Right cardiac atrium (tissue), 5 donors: ENCODE measurements around the gene SCNM1. TPM values are rescaled to one million over a fixed set of nuclear protein-coding genes. Genes with fewer than 3 reads are reported as not detected.
"Not testable (repeated sequence)": the region's sequence is repeated elsewhere in the genome, so short reads cannot be mapped to it uniquely, and the experiment has no call there.

Experiments used
- ATAC-seq, 2 donors: fragments of 200-7000 bp; cut with Tn5 transposase; one replicate each; pipeline versions ENCODE4 v1.8.0 to v1.9.1; 2020; ENCODE audit warnings: moderate library complexity in 2 of 2, mild to moderate bottlenecking in 1 of 2
- DNase-seq, 3 donors: peaks; one replicate each; pipeline ENCODE4 v3.0.0-alpha.2; 2020
- H3K27ac ChIP-seq: one replicate; pipeline ENCODE4 v1.5.1; 2013; ENCODE audit warnings: mild to moderate bottlenecking, low read length, control low read depth, moderate library complexity
- H3K27me3 ChIP-seq: one replicate; pipeline ENCODE4 v1.6.1; 2013; ENCODE audit not compliant: control insufficient read depth, insufficient read depth
- H3K4me1 ChIP-seq: one replicate; pipeline ENCODE4 v1.6.1; 2013; ENCODE audit warnings: low read length; ENCODE audit not compliant: control insufficient read depth, insufficient read depth
- H3K4me3 ChIP-seq: one replicate; pipeline ENCODE4 v1.5.1; 2013; ENCODE audit warnings: low read length, control low read depth
- H3K9me3 ChIP-seq: one replicate; pipeline ENCODE4 v1.6.1; 2013; ENCODE audit warnings: low read length; ENCODE audit not compliant: control insufficient read depth
- WGBS: extraction: QIAGEN DNeasy Blood & Tissue Kit; methylation state at CpG from one replicate; pipeline ENCODE4 v1.1.7; 2013; 5-methylcytosine and 5-hydroxymethylcytosine counted together
- intact Hi-C, 4 donors: fragments of 100-400 bp; cut with DNase I; formaldehyde crosslinking; loops; one replicate each; pipeline versions ENCODE4 v1.11.0 to v1.14.0; 2022 to 2023
- polyA plus RNA-seq: library from polyadenylated mRNA; stranded (reverse); fragments of 200-250 nt; gene quantifications from one replicate; pipeline ENCODE4 v1.2.3, GENCODE V29; 2013
- total RNA-seq, 4 donors: library from RNA; stranded (reverse); fragmentation: NEBNext Ultra II Directional; extraction: Animal tissue kit (Norgen Biotek cat#: 25700); gene quantifications; one replicate each; pipeline ENCODE4 v1.2.1, GENCODE V29; 2021
- donor health status: healthy with polysubstance abuse.
- donor health status: DM: no; HTN: yes; CAD: no.
- donor health status: DM: no; HTN: no; CAD: no.
- donor health status: DM: no; HTN: yes; CAD: no; lungs with severe emphysema.
- donor health status: DM: yes; HTN: yes; CAD: no.

SCNM1 gene
- total and polyA plus RNA-seq, 5 donors, result 18.3 to 25.6 (median 23.7) TPM

DNA sequence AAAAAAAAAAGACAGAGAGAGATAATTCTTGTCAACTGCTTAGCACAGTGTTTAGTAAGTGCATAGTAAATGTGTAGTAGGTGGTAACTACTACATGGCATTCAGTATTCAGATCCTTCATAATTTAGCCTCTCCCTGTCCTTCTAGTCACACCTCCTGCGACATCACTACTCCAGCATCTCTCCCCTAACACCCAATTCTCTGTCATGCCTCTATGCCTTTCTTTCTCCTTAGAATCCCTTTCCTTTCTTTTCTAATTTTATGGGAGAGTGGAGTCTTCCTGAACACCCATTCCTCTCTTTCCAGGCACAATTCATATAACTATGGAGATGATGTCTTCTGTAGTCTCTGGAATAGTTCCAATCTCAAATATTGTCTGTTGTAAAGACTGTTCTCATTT, 27.9 kb downstream of the SCNM1 start:
- no peaks in the 10 kb centered on the region for H3K4me1 ChIP-seq
- 88% methylated on average over 1 of the region's 1 CpG for WGBS
- intact Hi-C loops, result no loop called here
- H3K27ac ChIP-seq, result no peak overlapping the region
- H3K4me3 ChIP-seq, result no peak overlapping the region
- H3K9me3 ChIP-seq, result no peaks in the 10 kb centered on the region
- no peaks in the 10 kb centered on the region for H3K27me3 ChIP-seq
- no peak for ATAC-seq
- no peak for DNase-seq

DNA sequence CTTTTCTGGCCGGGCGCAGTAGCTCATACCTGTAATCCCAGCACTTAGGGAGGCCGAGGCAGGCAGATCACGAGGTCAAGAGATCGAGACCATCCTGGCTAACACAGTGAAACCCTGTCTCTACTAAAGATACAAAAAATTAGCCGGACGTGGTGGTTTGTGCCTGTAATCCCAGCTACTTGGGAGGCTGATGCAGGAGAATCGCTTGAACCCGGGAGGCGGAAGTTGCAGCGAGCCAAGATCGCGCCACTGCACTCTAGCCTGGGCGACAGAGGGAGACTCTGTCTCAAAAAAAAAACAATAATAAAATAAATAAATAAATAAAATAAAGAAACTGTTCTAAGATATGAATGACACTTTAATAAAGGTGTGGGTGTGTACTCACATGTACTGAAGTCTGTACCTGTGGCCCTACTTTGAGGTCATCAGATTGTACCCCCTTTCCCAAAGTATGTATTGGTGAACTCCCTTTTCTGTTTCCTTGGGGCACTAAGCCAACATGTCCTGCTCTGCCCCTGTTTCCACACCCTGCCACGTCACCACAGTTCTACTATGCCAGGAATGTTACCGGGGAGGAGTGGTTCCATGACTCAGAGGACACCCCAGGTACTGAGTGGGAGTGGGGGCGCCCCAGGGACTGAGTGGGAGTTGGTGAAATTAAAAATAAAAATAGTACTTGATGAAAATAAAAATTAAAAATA, 29.1 kb downstream of the SCNM1 start:
- not testable (repeated sequence) for H3K9me3 ChIP-seq, H3K27ac ChIP-seq, H3K4me3 ChIP-seq, H3K27me3 ChIP-seq, H3K4me1 ChIP-seq
- intact Hi-C loops, result loop anchor here in 2 of 4 donors (5.0 kb wide), 1 partner anchor 57 kb away; the partner anchor contains the start of gene PSMD4 (in 2 of the 2)
- WGBS, result 70% methylated on average over 17 of the region's 17 CpGs
- DNase-seq (peak in 2 of 3 donors; percentile 68 to 69), ATAC-seq (peak in 1 of 2 donors; percentile 48)

GRCh38 chr1:151196292-151196800, 30.4 kb downstream of the SCNM1 start:
- no peaks in the 10 kb centered on the region for H3K9me3 ChIP-seq
- no peaks in the 10 kb centered on the region for H3K27me3 ChIP-seq
- H3K4me1 ChIP-seq, result no peaks in the 10 kb centered on the region
- DNase-seq, result peak; percentile 39 to 62 (median 61)
- H3K4me3 ChIP-seq, result no peak overlapping the region
- intact Hi-C loops, result loop anchor here in 3 of 4 donors (2.0 to 5.0 kb wide), 2 partner anchors 54 to 56 kb away; partner anchors contain the start of gene PSMD4 (in 2 of the 3)
- peak; percentile 7 to 9 for ATAC-seq
- WGBS, result 43% methylated on average over 14 of the region's 14 CpGs
- H3K27ac ChIP-seq, result peak overlapping the region; percentile 33

GRCh38 chr1:151197863-151198253, 31.9 kb downstream of the SCNM1 start:
- no peaks in the 10 kb centered on the region for H3K9me3 ChIP-seq
- intact Hi-C loops, result loop anchor here in 3 of 4 donors (2.0 to 5.0 kb wide), 2 partner anchors 53 to 54 kb away; partner anchors contain the start of gene PSMD4 (in 2 of the 3)
- peak overlapping the region; percentile 45 for H3K4me3 ChIP-seq
- 7% methylated on average over 10 of the region's 10 CpGs for whole genome bisulfite sequencing
- no peak for DNase-seq
- no peak for ATAC-seq
- H3K27ac ChIP-seq, result peak overlapping the region; percentile 28
- H3K27me3 ChIP-seq, result no peaks in the 10 kb centered on the region
- no peaks in the 10 kb centered on the region for H3K4me1 ChIP-seq

- intact Hi-C loops, result loop anchor here in 2 of 4 donors (5.0 kb wide), 1 partner anchor 54 kb away; the partner anchor contains the start of gene PSMD4 (in 2 of the 2)
Observed at GRCh38 chr1:151198254-151199127, 32.5 kb downstream of the SCNM1 start, which contains the start of gene PIP5K1A. PIP5K1A (plus strand) TSS chr1:151198552; CDS start chr1:151198997, 445 bp downstream.

DNA sequence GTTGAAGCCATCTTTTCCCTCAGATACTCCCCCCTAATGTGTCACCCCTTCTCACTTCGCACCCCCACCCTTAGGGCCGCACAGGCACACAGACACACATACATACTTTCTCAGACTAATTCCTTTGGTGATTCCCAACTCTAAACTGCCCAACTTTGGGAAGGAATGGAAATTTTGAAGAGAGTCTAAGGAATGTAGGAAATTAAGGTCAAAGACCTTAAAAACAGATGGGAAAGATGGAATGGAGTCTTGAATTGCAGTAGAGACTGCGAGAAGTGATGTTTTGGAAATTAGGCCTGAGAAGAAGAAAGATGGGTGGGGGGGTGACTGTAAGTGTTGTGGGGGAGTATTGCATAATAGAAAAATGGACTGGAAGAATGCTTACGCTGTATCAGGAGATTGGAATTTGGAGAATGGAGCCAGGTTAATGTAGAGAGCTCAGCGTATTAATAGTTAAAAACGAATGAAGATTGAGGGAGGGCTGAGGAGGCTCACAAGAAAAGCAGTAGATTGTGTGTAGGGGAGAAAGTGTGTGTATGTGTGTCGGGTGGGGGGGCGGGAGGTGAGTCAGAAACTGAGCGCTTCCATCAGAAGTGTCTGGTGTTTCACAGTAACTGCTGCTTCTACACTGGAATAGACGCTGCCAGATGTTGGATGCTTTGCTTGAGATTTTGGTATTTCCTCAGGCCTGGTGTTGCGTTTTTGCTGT, 34.1 kb downstream of the SCNM1 start:
- 20% methylated on average over 11 of the region's 11 CpGs for WGBS
- Histone ChIP-seq H3K27me3 (no peaks in the 10 kb centered on the region), H3K27ac (peak overlapping the region; percentile 15), H3K9me3 (no peaks in the 10 kb centered on the region), H3K4me1 (no peaks in the 10 kb centered on the region), H3K4me3 (peak overlapping the region; percentile 93)
- ATAC-seq (no peak), DNase-seq (no peak)
- intact Hi-C loops, result loop anchor here in 2 of 4 donors (5.0 kb wide), 1 partner anchor 52 kb away; the partner anchor contains the start of gene PSMD4 (in 2 of the 2)

More at GRCh38 chr1:151198254-151199127, 32.5 kb downstream of the SCNM1 start, which contains the start of gene PIP5K1A:
- peak within 1 kb of the TSS; percentile 93 for H3K4me3 ChIP-seq
- DNase-seq (peak; percentile 99 to 100 (median 100)), ATAC-seq (peak; percentile 95 to 97)
- H3K4me1 ChIP-seq, result no peaks in the 10 kb centered on the region
- under 1% methylated on average over 60 of the region's 60 CpGs for WGBS
- peak within 1 kb of the TSS; percentile 82 for H3K27ac ChIP-seq
- no peaks in the 10 kb centered on the region for H3K9me3 ChIP-seq
- no peaks in the 10 kb centered on the region for H3K27me3 ChIP-seq

DNA sequence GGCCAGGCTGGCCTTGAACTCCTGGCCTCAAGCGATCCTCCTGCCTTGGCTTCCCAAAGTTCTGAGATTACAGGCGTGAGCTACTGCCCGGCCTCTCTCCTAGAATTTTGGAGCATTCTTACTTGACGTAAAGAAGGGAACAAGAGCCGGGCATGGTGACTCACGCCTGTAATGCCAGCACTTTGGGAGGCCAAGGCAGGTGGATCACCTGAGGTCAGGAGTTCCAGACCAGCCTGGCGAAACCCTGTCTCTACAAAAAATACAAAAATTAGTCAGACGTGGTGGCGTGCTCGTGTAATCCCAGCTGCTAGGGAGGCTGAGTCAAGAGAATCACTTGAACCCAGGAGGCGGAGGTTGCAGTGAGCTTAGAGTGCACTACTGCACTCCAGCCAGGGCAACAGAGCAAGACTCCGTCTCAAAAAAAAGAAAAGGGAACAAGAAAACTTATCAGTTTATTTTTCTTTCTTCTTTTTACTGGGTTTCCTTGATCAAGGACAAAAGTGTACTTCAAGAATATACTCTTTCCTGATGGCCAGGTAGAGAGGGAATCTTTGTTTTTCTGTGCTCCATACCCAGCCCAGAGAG, 39.5 kb downstream of the SCNM1 start:
- H3K27ac ChIP-seq, H3K4me3 ChIP-seq, H3K27me3 ChIP-seq, H3K4me1 ChIP-seq, H3K9me3 ChIP-seq, intact Hi-C loops, DNase-seq, ATAC-seq: not testable (repeated sequence)
- 94% methylated on average over 12 of the region's 12 CpGs for WGBS

- H3K9me3 ChIP-seq, result no peaks in the 10 kb centered on the region
- H3K27me3 ChIP-seq, result no peaks in the 10 kb centered on the region
- DNase-seq (no peak), ATAC-seq (no peak)
- no peak overlapping the region for H3K4me3 ChIP-seq
- 91% methylated on average over 1 of the region's 1 CpG for WGBS
- intact Hi-C loops, result no loop called here
- H3K27ac ChIP-seq, result no peak overlapping the region
- H3K4me1 ChIP-seq, result no peaks in the 10 kb centered on the region
Observed at GRCh38 chr1:151210830-151211229, 44.9 kb downstream of the SCNM1 start.

DNA sequence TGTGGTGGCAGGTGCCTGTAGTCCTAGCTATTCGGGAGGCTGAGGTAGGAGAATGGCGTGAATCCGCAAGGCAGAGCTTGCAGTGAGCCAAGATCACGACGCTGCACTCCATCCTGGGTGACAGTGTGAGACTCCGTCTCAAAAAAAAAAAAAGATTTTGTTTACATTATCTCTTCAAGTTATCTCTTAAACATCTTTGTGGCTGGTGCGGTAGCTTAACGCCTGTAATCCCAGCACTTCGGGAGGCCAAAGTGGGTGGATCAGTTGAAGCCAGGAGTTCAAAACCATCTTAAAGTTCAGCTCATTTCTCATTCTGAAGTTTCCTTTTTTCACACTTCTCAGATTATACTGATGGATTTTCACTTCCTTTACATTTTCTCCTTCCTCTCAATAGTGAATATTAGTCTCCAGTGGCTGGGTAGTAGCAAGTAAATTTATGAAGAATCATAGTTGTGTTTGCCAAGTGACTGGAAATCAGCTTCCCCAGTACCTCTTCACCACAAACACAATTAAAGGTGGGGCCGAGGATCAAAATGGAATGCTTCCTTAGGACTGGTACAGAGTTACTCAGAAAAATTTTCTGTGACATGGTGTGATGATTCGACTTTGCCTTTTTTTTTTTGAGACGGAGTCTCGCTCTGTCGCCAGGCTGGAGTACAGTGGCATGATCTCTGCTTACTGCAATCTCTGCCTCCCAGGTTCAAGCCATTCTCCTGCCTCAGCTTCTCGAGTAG, 46.2 kb downstream of the SCNM1 start:
- ATAC-seq, result no peak
- no peaks in the 10 kb centered on the region for H3K27me3 ChIP-seq
- intact Hi-C loops, result no loop called here
- no peak for DNase-seq
- no peak overlapping the region for H3K4me3 ChIP-seq
- 87% methylated on average over 15 of the region's 15 CpGs for WGBS
- no peaks in the 10 kb centered on the region for H3K9me3 ChIP-seq
- H3K4me1 ChIP-seq, result no peaks in the 10 kb centered on the region
- no peak overlapping the region for H3K27ac ChIP-seq
